K562 (cell line): Measurements from ENCODE around the gene PHF24. TPM values are rescaled to one million over a fixed set of nuclear protein-coding genes. Genes with fewer than 3 reads are reported as not detected.
A peak's percentile ranks its signal among the peaks of the same experiment; 100 is the strongest.

ENCODE experiments used
- AFF1 ChIP-seq, 2 experiments: fragments of 450-650 bp; IDR thresholded peaks; 2 replicates each; pipeline ENCODE4 v1.6.1; 2018; ENCODE audit warnings: mild to moderate bottlenecking in 2 of 2, low read depth in 1 of 2; ENCODE audit not compliant: partially characterized antibody in 2 of 2
- CBX8 ChIP-seq: fragments of 200-600 bp; sonication (generic); IDR thresholded peaks from 2 replicates; pipeline ENCODE4 v1.6.1; 2012; ENCODE audit warnings: borderline replicate concordance, mixed run types, low read depth, mild to moderate bottlenecking, moderate library complexity, mixed read lengths, low read length, control low read depth, inconsistent platforms; ENCODE audit not compliant: poor library complexity, severe bottlenecking; ENCODE audit errors: extremely low read depth
- CGGBP1 ChIP-seq: fragments of 250-450 bp; sonication (Bioruptor Pico); IDR thresholded peaks from 2 replicates; pipeline ENCODE4 v1.9.0; 2021; ENCODE audit warnings: mild to moderate bottlenecking
- MAZ ChIP-seq, 2 experiments: fragments of 450-650 bp in 1 of 2; sonication (generic) in 1 of 2; formaldehyde crosslinking; IDR thresholded peaks in 1 of 2; conservative IDR thresholded peaks in 1 of 2; 2 replicates each; pipeline versions ENCODE4 v1.4.0 to v1.5.0; 2020; ENCODE audit warnings: mild to moderate bottlenecking in 1 of 2, missing genetic modification reagents in 1 of 2
- MBD2 ChIP-seq: sonication (generic); IDR thresholded peaks from 2 replicates; pipeline ENCODE4 v1.6.1; 2016; ENCODE audit warnings: low read depth, borderline replicate concordance
- NFYB ChIP-seq: IDR thresholded peaks from 2 replicates; pipeline ENCODE4 v1.6.1; 2011; ENCODE audit warnings: mild to moderate bottlenecking, moderate library complexity; ENCODE audit not compliant: insufficient read length; ENCODE audit errors: extremely low read depth
- NR1H2 ChIP-seq: sonication (generic); formaldehyde crosslinking; IDR thresholded peaks from 2 replicates; pipeline ENCODE4 v1.4.0; 2020; ENCODE audit warnings: mild to moderate bottlenecking, missing genetic modification reagents
- NR4A1 ChIP-seq, 2 experiments: fragments of 250-450 bp in 1 of 2; fragments of 450-650 bp in 1 of 2; sonication (Bioruptor Pico) in 1 of 2; IDR thresholded peaks; 2 replicates each; pipeline versions ENCODE4 v1.4.0 to v1.6.1; 2016 to 2020; ENCODE audit warnings: mild to moderate bottlenecking in 2 of 2, missing compliant biosample characterization in 1 of 2, missing genetic modification characterization in 1 of 2, moderate library complexity in 1 of 2
- POLR2G ChIP-seq: fragments of 200-400 bp; formaldehyde crosslinking; IDR thresholded peaks from 2 replicates; pipeline ENCODE4 v1.6.1; 2017; ENCODE audit warnings: low read depth, mild to moderate bottlenecking, antibody characterized with exemption, low read length, moderate library complexity
- RREB1 ChIP-seq: fragments of 250-450 bp; sonication (Bioruptor Pico); IDR thresholded peaks from 2 replicates; pipeline ENCODE4 v1.4.0; 2020
- SPI1 ChIP-seq: IDR thresholded peaks from 2 replicates; pipeline ENCODE4 v1.6.1; 2011; ENCODE audit warnings: low read depth, low read length, control low read depth, borderline replicate concordance
- TAL1 ChIP-seq: fragments of 450-650 bp; IDR thresholded peaks from 2 replicates; pipeline ENCODE4 v1.6.1; 2016; ENCODE audit warnings: mild to moderate bottlenecking
- polyA plus RNA-seq, 8 experiments: library from polyadenylated mRNA; depleted of rRNA in 4 of 8; stranded (reverse) in 5 of 8; unstranded in 3 of 8; fragments of >200 nt; fragmentation: Nextera tagmentation in 2 of 8; fragmentation: Illumina TruSeq in 1 of 8; extraction: Ambion mirVana in 2 of 8; extraction: Trizol in 1 of 8; gene quantifications; 2 replicates each; pipeline versions ENCODE4 v1.2.1 to v1.2.3, GENCODE V29; 2011 to 2014; ENCODE audit warnings: inconsistent platforms in 1 of 8, missing spikeins in 1 of 8
- total RNA-seq, 7 experiments: library from RNA; depleted of rRNA in 6 of 7; stranded (reverse); fragments of >200 nt in 6 of 7; fragmentation: Illumina TruSeq in 2 of 7; extraction: Trizol in 2 of 7; gene quantifications; 2 replicates each; pipeline versions ENCODE4 v1.2.1 to v1.2.3, GENCODE V29; 2011 to 2021; ENCODE audit warnings: low replicate concordance in 1 of 7

The PHF24 gene
- total and polyA plus RNA-seq, 9 of the 15 experiments (the other 6 are each of a cell fraction or from before 2014, with no cell fraction given), result 0.01 TPM; not detected in 7

GRCh38 chr9:34992376-34992951, 34.4 kb downstream of the PHF24 start (continued):
- TF ChIP-seq MBD2 (0 out of 2 replicates have a peak, but pooled peaks have one; percentile 34), CGGBP1 (no peak), NFYB (no peak), MAZ (CRISPR knock-in tag; conservative IDR thresholded peaks at IDR 0.05 in 1 of 2, IDR thresholded peaks at IDR 0.05 in 1 of 2) (peak in 1 of 2 experiments; percentile 21; a peak in 1 of 4 replicates), CBX8 (no peak), NR4A1 (CRISPR knock-in tag; IDR thresholded peaks at IDR 0.05) (no peak), NR4A1 (tag; IDR thresholded peaks at IDR 0.05) (no peak), TAL1 (no peak), POLR2G (0 out of 2 replicates have a peak, but pooled peaks have one; percentile 34), NR1H2 (CRISPR knock-in tag) (no peak), SPI1 (0 out of 2 replicates have a peak, but pooled peaks have one; percentile 19), RREB1 (CRISPR knock-in tag) (no peak), AFF1 (IDR thresholded peaks at IDR 0.05; ENCODE audit: low read depth in 1 of 2, partially characterized antibody in 2 of 2) (no peak)
